NCI-H128 (cell line): ENCODE measurements around the gene MRPS23.

Experiments used
- DNase-seq: peaks from one replicate; lab custom pipeline; 2025; ENCODE audit not compliant: unreplicated experiment; lab: John Stamatoyannopoulos, UW

MRPS23 gene

GRCh38 chr17:57849874-57850754 is at the start of gene MRPS23:
MRPS23 (minus strand) TSS chr17:57850044; CDS start chr17:57850010, 34 bp downstream.
- DNase-seq: peak; percentile 91

- DNase-seq: no peak
Observed at GRCh38 chr17:57899391-57899790, 49.5 kb upstream of the MRPS23 start.

GRCh38 chr17:57898487-57899311 is 48.9 kb upstream of the MRPS23 start:
- DNase-seq: no peak

GRCh38 chr17:57895382-57896060 is 45.7 kb upstream of the MRPS23 start:
- no peak for DNase-seq

GRCh38 chr17:57894848-57895247 is 45.0 kb upstream of the MRPS23 start:
- no peak for DNase-seq

- no peak for DNase-seq
Observed at GRCh38 chr17:57892820-57893595, 43.2 kb upstream of the MRPS23 start.

GRCh38 chr17:57892146-57892819 is 42.4 kb upstream of the MRPS23 start:
- no peak for DNase-seq

GRCh38 chr17:57890857-57891232 is 41.0 kb upstream of the MRPS23 start:
- no peak for DNase-seq

GRCh38 chr17:57889892-57890856 is 40.3 kb upstream of the MRPS23 start:
- DNase-seq: no peak

GRCh38 chr17:57889252-57889651 is 39.4 kb upstream of the MRPS23 start:
- DNase-seq: no peak

GRCh38 chr17:57888311-57889216 is 38.7 kb upstream of the MRPS23 start:
- no peak for DNase-seq

GRCh38 chr17:57887161-57887560 is 37.3 kb upstream of the MRPS23 start:
- DNase-seq: no peak

GRCh38 chr17:57886020-57886419 is 36.2 kb upstream of the MRPS23 start:
- DNase-seq: no peak

- no peak for DNase-seq
Observed at GRCh38 chr17:57885148-57885915, 35.5 kb upstream of the MRPS23 start.

- DNase-seq: no peak
Observed at GRCh38 chr17:57881783-57882351, 32.0 kb upstream of the MRPS23 start.

GRCh38 chr17:57881143-57881542 is 31.3 kb upstream of the MRPS23 start:
- DNase-seq: no peak

- DNase-seq: no peak
Observed at GRCh38 chr17:57880086-57880456, 30.2 kb upstream of the MRPS23 start.
